ENCODE data around the gene ADGRB2. TPM values are rescaled to one million over a fixed set of nuclear protein-coding genes. Genes with fewer than 3 reads are reported as not detected.

ADGRB2 gene
- total RNA-seq, 4 donors from 2014 or later, result 0.77 to 31.0 (median 3.7) TPM; not detected in 1

- TF ChIP-seq POLR2A (IDR thresholded peaks at IDR 0.05), result peak in 1 of 2 donors; percentile 24
- no peak for TF ChIP-seq CTCF (IDR thresholded peaks at IDR 0.05)
- H3K4me1 ChIP-seq, result no peaks in the 10 kb centered on the region
- no peaks in the 10 kb centered on the region for H3K9me3 ChIP-seq
- H3K27me3 ChIP-seq, result no peaks in the 10 kb centered on the region
- H3K4me3 ChIP-seq, result peak overlapping the region; percentile 54 to 57
- no peaks in the 10 kb centered on the region for H3K36me3 ChIP-seq
- peak overlapping the region; percentile 80 to 87 for H3K27ac ChIP-seq
- intact Hi-C loops (cut with DNase I; ENCODE audit: low total_unique reads), result loop anchor here (5.0 kb wide), 1 partner anchor 121 kb away; no protein-coding TSS in a partner anchor
- DNase-seq, result peak; percentile 91 to 95
Observed at GRCh38 chr1:31788138-31788824, 24.1 kb upstream of the ADGRB2 start.

- no peaks in the 10 kb centered on the region for H3K9me3 ChIP-seq
- no peaks in the 10 kb centered on the region for H3K27me3 ChIP-seq
- H3K4me3 ChIP-seq, result no peak overlapping the region
- intact Hi-C loops (cut with DNase I; ENCODE audit: low total_unique reads), result loop anchor here (5.0 kb wide), 1 partner anchor 120 kb away; no protein-coding TSS in a partner anchor
- no peaks in the 10 kb centered on the region for H3K4me1 ChIP-seq
- H3K27ac ChIP-seq, result peak overlapping the region; percentile 80 to 87
- TF ChIP-seq CTCF (IDR thresholded peaks at IDR 0.05) (no peak), POLR2A (IDR thresholded peaks at IDR 0.05) (no peak)
- DNase-seq, result no peak
- no peaks in the 10 kb centered on the region for H3K36me3 ChIP-seq
Observed at GRCh38 chr1:31787786-31788137, 23.6 kb upstream of the ADGRB2 start.

GRCh38 chr1:31787261-31787660 is 23.1 kb upstream of the ADGRB2 start:
- Histone ChIP-seq H3K27me3 (no peaks in the 10 kb centered on the region), H3K27ac (peak overlapping the region in 1 of 2 donors; percentile 87), H3K36me3 (no peaks in the 10 kb centered on the region), H3K4me3 (no peak overlapping the region), H3K4me1 (no peaks in the 10 kb centered on the region), H3K9me3 (no peaks in the 10 kb centered on the region)
- TF ChIP-seq CTCF (IDR thresholded peaks at IDR 0.05) (no peak), POLR2A (IDR thresholded peaks at IDR 0.05) (no peak)
- DNase-seq, result no peak
- intact Hi-C loops (cut with DNase I; ENCODE audit: low total_unique reads), result loop anchor here (5.0 kb wide), 1 partner anchor 120 kb away; no protein-coding TSS in a partner anchor

GRCh38 chr1:31786366-31787060 is 22.4 kb upstream of the ADGRB2 start:
- Histone ChIP-seq H3K27ac (no peak overlapping the region), H3K9me3 (no peaks in the 10 kb centered on the region), H3K4me1 (no peaks in the 10 kb centered on the region), H3K36me3 (no peaks in the 10 kb centered on the region), H3K27me3 (no peaks in the 10 kb centered on the region), H3K4me3 (no peak overlapping the region)
- intact Hi-C loops (cut with DNase I; ENCODE audit: low total_unique reads), result loop anchor here (5.0 kb wide), 1 partner anchor 119 kb away; no protein-coding TSS in a partner anchor
- TF ChIP-seq CTCF (IDR thresholded peaks at IDR 0.05) (no peak), POLR2A (IDR thresholded peaks at IDR 0.05) (no peak)
- DNase-seq, result no peak

GRCh38 chr1:31785947-31786290 is 21.8 kb upstream of the ADGRB2 start:
- intact Hi-C loops (cut with DNase I; ENCODE audit: low total_unique reads), result loop anchor here (5.0 kb wide), 1 partner anchor 119 kb away; no protein-coding TSS in a partner anchor
- DNase-seq, result no peak
- Histone ChIP-seq H3K4me1 (no peaks in the 10 kb centered on the region), H3K27me3 (no peaks in the 10 kb centered on the region), H3K4me3 (no peak overlapping the region), H3K27ac (no peak overlapping the region), H3K36me3 (no peaks in the 10 kb centered on the region), H3K9me3 (no peaks in the 10 kb centered on the region)
- TF ChIP-seq CTCF (IDR thresholded peaks at IDR 0.05) (no peak), POLR2A (IDR thresholded peaks at IDR 0.05) (no peak)
